ENCODE results near the gene IFI44L.
A peak's percentile ranks its signal among the peaks of the same experiment; 100 is the strongest.

The IFI44L gene

DNA sequence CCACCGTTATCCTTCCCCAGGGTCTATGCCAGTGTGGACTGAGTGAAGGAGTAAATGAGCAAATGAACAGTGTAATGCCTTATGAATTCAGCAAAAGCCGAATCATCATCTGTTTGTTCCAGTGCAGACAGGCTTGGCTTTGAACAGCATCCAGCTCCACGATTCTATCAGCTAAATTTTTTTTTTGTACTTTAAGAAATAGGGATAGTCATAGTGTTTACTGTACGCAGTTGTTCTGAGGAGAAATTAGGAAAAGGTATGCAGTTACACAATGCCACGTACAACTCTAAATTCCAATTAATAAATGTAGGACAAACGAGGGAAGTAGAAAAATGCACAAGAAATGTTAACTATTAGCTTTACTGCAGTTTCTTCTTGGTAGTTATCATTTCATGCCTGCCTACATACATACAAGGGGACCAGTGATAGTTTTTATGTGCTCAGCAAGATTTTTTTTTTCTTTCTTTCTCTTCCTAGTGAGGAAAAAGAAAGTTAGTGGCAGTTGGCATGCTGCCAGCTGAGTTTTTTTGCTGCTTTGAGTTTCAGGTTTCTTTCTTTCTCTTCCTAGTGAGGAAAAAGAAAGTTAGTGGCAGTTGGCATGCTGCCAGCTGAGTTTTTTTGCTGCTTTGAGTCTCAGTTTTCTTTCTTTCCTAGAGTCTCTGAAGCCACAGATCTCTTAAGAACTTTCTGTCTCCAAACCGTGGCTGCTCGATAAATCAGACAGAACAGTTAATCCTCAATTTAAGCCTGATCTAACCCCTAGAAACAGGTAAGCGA, at the start of gene IFI44L:
Gene IFI44L (plus strand): TSS at position 646 of the 777 bp plus-strand sequence. CDS start 7,468 bp downstream, outside the sequence.
- DNase-seq (ENCODE audit: low read depth): peak; percentile 63
- peak within 1 kb of the TSS; percentile 40 for H3K4me3 ChIP-seq (ENCODE audit: low read depth, low read length)

GRCh38 chr1:78570539-78570938, 49.7 kb upstream of the IFI44L start:
- no peak for DNase-seq (ENCODE audit: low read depth)

DNA sequence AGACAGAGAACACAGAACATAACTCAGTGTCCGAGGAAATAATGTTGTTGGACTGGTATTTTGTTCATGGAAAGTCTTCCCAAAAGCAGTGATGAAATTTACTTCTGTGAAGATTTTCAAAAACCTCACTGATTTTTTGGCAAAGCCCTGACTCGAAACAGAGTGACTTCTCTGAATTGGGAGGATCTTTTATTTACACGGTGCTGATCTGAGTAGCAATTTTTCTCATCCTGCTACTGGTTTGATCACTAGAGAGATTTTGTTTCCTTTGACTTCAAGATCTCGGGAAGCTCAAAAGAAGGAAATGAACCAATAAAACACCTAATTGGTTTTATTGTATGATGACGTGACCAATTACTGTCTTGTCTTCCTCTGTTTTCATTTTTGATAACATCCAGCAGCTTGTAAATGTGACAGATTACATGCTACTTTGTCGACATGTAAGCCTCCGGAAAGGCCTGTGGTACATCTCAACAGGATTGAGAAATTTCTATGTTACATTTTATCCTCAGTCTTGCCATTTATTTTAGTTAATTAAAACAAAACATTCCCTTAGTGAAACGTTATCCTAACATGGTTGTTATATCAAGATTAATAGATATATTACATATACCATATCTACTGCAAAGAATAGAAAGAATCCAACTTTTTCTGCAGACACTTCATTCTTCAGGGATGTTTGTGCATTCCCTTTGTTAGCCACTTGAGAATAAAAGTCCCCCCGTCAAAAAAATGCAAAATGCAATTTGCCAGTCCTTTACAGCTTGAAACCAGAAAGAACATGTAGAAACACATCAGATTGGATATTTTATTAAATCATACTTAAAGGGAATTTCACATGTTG, 42.8 kb upstream of the IFI44L start:
- DNase-seq (ENCODE audit: low read depth): no peak
- no peak overlapping the region for H3K4me3 ChIP-seq (ENCODE audit: low read depth, low read length)

More at GRCh38 chr1:78570539-78570938, 49.7 kb upstream of the IFI44L start:
- no peak overlapping the region for H3K4me3 ChIP-seq (ENCODE audit: low read depth, low read length)

- peak; percentile 49 for DNase-seq (ENCODE audit: low read depth)
- H3K4me3 ChIP-seq (ENCODE audit: low read depth, low read length): no peak overlapping the region
Measured at GRCh38 chr1:78586572-78586971, 33.7 kb upstream of the IFI44L start.

DNA sequence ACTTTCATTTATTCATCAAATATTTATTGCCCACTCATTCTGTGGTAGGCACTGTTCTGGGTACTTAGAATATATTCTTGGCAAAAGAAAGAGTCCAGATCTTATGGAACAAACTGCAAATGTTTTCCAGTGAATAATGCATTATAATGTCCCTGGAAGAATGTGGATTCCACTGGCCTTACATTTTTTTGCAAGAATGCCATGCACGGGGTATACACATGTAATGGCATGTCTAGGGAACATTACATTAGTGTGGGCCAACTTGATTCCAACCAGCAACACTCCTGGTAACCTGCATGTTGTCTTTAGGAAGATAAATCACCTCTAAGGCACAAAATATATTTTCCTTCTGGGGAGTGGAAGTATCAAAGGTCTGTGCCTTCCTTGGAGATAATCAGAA, 33.0 kb upstream of the IFI44L start:
- H3K4me3 ChIP-seq (ENCODE audit: low read depth, low read length): no peak overlapping the region
- no peak for DNase-seq (ENCODE audit: low read depth)

DNA sequence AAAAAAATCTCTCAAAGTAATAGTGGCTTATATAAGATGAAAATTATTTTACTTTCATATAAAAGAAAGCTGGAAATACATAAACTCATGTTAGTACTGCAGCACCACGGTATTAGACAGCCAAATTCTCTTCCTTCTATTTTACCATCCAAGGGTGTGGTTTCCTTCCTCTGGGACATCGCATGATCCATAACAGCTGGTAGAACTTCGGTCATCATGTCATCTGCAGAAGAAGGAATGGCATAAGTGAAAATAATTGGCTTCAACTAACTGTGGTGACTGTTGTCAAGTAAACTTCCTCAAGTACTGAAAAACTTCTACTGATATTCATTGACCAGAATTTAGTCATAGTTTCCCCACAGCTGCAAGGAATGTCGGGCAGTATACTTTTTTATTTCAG, 28.3 kb upstream of the IFI44L start:
- no peak for DNase-seq (ENCODE audit: low read depth)
- H3K4me3 ChIP-seq (ENCODE audit: low read depth, low read length): no peak overlapping the region

DNA sequence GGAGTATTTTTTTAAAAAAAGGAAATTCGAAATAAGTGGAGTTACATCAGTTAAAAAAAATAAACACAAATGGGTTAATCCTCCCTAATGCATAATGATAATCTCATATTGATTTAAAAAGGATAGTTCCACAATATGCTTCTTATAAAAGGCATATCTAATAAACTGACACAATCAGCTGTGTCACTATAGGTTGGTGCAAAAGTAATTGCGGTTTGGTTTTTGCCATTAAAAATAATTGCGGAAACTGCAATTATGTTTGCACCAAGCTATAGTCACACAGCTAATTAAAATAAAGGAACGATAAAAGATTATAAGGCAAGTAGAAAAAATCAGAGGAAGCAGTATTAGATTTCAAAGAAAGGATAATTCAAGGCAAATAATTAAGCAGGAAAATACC, 21.0 kb upstream of the IFI44L start:
- no peak overlapping the region for H3K4me3 ChIP-seq (ENCODE audit: low read depth, low read length)
- no peak for DNase-seq (ENCODE audit: low read depth)

DNA sequence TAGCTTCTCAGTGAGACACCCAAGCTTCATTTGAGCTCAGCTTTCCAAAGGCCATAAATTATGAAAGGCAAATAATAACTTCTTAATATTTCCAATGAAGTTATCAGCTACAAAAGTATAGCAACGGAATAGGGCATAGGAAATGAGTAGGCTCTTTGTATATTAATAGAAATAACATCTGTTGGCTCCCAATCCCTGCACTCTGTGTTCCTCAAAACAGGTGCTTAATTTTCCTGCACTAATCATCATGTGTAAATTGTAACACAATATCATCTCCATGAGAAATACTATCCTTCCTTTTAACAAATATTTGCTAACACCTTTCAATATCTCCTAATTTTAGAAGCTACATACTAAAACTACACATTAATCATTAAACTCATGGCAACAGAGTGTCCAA, 19.2 kb upstream of the IFI44L start:
- no peak overlapping the region for H3K4me3 ChIP-seq (ENCODE audit: low read depth, low read length)
- DNase-seq (ENCODE audit: low read depth): no peak

DNA sequence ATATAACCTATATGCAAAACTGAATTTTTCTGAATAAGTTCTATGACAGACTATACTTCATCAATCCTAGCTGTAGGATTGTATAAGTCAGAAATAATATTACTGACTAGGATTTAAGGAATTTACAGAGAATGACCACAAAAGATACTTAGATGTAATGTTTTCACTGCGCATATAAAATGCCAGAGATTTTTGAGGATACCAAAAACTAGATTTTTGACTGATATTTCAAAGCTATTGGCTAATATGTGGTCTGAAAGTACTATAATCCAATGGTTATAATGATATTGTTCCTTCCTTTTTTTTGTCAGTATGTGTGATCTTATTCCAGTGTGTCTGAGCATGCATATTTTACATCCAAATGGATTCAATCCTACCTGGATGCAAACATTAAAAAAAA, 17.0 kb upstream of the IFI44L start:
- DNase-seq (ENCODE audit: low read depth): no peak
- no peak overlapping the region for H3K4me3 ChIP-seq (ENCODE audit: low read depth, low read length)

DNA sequence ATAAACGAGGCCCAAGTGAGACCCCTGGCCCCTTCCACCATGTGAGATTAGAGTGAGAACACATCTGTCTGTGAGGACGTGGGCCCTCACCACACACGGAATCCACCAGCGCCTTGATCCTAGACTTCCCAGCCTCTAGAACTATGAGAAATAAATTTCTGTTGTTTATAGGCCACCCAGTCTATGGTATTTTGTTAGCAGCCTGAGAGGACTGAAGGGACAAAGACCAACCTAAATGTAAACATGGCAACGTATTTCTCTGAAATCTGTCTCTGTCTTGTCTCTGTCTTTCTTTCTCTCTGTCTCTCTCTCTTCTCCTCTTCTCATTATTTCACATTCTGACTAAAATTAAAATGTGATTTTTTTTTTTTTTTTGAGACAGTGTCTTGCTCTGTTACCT, 15.6 kb upstream of the IFI44L start:
- no peak overlapping the region for H3K4me3 ChIP-seq (ENCODE audit: low read depth, low read length)
- DNase-seq (ENCODE audit: low read depth): no peak

GRCh38 chr1:78606274-78606673, 14.0 kb upstream of the IFI44L start:
- DNase-seq (ENCODE audit: low read depth): no peak
- no peak overlapping the region for H3K4me3 ChIP-seq (ENCODE audit: low read depth, low read length)

GRCh38 chr1:78607334-78607927, 12.8 kb upstream of the IFI44L start:
- no peak for DNase-seq (ENCODE audit: low read depth)
- H3K4me3 ChIP-seq (ENCODE audit: low read depth, low read length): no peak overlapping the region

DNA sequence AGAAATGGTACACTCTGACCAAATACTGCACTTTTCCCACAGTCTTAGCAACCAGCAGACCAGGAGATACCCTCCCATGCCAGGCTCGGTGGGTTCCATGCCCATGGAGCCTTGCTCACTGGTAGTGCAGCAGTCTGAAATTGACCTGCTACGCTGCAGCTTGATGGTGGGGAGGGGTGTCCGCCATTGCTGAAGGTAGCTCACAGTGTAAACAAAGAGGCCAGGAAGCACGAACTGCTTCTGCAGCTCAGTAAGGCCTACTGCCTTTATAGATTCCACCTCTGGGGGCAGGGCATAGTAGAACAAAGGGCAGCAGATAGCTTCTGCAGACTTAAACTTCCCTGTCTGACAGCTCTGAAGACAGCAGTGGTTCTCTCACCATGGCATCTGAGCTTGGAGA, 12.3 kb upstream of the IFI44L start:
- no peak for DNase-seq (ENCODE audit: low read depth)

DNA sequence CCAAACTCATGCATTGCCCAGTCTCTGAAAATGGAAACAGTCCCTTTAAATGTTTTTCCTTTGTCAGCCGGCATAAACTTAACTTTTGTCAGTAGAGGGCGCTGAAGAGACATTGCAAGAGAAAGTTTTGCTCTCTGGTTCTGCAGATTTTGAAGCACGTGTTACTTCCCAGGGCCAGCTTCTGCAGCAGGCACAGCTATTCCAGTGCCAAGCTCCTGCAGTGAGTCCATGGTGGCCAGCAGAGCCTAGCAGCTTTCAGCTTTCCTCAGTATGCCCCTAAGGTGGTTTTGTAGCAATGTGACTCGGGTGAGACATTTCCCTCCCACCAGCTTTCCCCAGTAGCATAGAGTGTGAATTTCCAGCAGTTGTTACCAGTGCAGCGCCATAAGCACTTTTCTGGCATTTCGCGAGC, 2.6 kb upstream of the IFI44L start:
- no peak overlapping the region for H3K4me3 ChIP-seq (ENCODE audit: low read depth, low read length)
- peak; percentile 49 for DNase-seq (ENCODE audit: low read depth)

More for the DNA sequence above, 12.3 kb upstream of the IFI44L start:
- no peak overlapping the region for H3K4me3 ChIP-seq (ENCODE audit: low read depth, low read length)

DNA sequence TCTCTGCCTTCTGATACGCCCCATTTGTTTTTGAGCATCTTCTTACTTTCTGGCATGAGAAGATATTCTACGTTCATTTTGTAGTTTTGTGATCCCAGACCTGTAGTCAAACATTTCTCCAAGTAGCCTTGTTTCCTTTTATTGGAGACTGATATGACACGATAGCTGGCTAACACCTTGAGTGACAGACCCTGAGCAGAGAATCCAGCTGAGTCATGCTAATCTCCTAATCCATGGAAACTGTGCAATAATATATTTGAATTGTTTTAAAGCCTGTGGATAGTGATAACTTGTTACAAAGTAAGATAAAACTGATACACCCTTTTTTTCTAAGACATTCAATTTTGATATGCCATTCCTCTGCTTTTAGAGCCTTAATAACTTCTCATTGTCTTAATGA, 1.2 kb upstream of the IFI44L start:
- no peak overlapping the region for H3K4me3 ChIP-seq (ENCODE audit: low read depth, low read length)

DNA sequence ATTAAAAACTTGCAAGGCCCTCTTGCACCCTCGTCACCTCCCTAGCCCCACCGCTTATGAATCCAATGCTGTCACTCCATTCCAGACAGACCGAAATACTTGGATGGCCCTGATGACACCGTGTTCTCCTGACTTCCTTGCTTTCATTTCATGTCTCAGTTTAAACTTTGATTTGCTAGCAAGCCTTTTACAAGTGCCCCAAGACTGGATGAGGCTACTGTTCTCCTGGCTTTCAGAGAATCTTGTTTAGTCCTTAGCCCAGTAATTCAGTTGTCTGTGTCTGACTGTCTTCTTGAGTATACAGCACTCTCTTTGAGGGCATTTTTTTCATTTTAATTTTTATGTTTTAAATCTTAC, 824 bp upstream of the IFI44L start:
- no peak for DNase-seq (ENCODE audit: low read depth)
- H3K4me3 ChIP-seq (ENCODE audit: low read depth, low read length): peak overlapping the region; percentile 40

More for the DNA sequence above, 1.2 kb upstream of the IFI44L start:
- DNase-seq (ENCODE audit: low read depth): no peak

DNA sequence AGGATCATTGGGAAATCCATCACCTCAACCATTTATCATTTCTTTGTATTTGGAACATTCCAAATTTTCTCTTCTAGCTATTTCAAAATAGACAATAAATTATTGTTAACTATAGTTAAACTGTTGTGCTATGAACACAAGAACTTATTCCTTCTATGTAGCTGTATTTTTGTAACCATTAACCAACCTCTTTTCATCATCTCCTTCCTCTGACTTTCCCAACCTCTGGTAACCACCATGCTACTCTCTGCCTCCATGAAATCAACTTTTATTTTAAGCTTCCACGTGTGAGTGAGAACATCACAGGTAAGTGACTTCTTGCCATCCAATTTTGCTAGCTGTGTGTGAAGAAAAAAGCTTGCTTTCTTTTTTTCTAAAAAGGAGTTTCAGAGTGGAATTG, 418 bp downstream of the IFI44L start:
- no peak for DNase-seq (ENCODE audit: low read depth)
- peak overlapping the region; percentile 40 for H3K4me3 ChIP-seq (ENCODE audit: low read depth, low read length)

DNA sequence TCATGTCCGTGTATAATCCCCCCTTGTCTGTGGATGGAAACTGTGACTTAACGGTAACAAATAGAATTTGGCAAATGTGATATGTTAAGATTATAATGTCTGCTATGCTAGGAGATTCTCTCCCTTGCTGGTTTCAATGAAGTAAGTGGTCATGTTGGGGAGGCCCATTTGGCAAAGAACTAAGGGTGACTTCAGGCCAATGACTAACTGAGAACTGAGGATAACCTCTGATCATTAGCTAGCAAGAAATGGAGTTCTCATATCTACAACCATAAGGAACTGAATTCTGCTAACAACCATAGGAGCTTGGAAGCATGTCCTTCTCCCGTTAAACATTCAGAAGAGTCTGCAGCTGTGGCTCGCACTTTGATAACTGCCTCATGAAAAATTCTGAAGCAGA, 2.3 kb downstream of the IFI44L start:
- H3K4me3 ChIP-seq (ENCODE audit: low read depth, low read length): no peak overlapping the region
- DNase-seq (ENCODE audit: low read depth): no peak

DNA sequence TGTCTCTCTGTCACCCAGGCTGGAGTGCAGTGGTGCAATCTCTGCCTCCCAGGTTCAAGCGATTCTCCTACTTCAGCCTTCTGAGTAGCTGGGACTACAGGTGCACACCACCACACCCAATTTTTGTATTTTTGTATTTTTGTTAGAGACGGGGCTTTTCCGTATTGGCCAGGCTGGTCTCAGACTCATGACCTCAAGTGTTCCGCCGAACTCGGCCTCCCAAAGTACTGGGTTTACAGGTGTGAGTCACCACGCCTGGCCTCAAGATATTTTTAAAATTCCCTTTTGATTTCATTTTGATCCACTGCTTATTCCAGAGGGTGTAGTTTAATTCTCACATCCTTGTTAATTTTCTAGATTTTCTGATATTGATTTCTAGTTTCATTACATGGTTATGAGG, 3.8 kb downstream of the IFI44L start:
- no peak for DNase-seq (ENCODE audit: low read depth)
- no peak overlapping the region for H3K4me3 ChIP-seq (ENCODE audit: low read depth, low read length)

DNA sequence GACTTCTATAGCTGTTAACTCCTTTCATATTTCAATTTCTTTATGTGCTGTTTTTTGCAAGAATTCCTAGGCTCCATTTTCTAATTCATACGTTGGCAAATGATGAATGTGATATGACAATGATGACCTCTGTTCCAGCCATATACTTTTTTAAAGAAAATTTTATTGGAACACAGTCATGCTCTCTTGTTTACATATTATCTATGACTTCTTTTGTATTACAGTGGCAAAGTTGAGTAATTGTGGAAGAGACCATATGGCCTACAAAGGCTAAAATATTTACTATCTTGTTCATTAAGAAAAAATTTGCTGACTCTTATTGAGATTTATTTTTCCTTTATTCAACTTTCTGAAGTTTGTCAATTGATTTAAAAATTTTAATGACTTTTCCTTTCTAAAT, 7.1 kb downstream of the IFI44L start:
- no peak for DNase-seq (ENCODE audit: low read depth)
- H3K4me3 ChIP-seq (ENCODE audit: low read depth, low read length): no peak overlapping the region

All from skeletal muscle cell (primary cell).